SH-SY5Y (cell line): ENCODE data around the gene ZNF496.

Experiments
- GATA2 ChIP-seq: IDR thresholded peaks from 2 replicates; pipeline ENCODE4 v1.6.1; 2011; ENCODE audit warnings: mild to moderate bottlenecking, low read depth, low read length
- GATA3 ChIP-seq: IDR thresholded peaks from 2 replicates; pipeline ENCODE4 v1.6.1; 2011; ENCODE audit warnings: low read depth, mild to moderate bottlenecking, low read length, moderate library complexity

DNA sequence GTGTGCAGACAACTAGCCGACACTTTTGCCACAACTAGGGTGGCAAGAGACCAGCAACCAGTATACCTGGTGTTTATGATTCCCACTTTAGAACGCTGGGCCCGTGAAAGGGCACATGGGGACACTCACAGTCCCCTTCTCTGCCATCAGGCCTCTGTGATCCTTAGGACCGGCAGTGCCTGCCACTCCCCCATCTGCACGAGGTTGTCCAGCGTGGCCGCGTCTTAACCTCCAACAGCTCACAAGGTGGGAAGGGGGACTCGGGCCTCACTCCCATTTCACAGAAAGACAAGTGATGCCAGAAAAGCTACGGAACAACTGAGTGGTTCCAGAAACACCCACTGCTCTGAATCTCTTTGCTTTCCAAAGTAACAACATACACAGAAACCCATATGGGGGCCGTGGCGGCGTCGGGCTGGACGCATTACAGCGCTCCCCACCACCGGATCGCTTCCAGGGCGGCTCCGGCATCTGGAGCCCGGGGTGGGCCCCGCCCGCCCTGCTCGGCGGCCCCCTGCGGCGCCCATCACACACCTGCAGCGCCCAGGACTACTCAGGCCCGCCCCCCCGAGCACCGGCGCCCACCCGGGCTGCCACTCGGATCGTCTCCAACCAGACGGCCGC, 1.0 kb downstream of the ZNF496 start:
- no peak for TF ChIP-seq GATA2
- TF ChIP-seq GATA3, result no peak
